GM12801 (cell line): ENCODE data around the gene SIX2.
A peak's percentile ranks its signal among the peaks of the same experiment; 100 is the strongest.

ENCODE experiments used
- CTCF ChIP-seq: IDR thresholded peaks from one replicate; pipeline ENCODE4 v1.5.1; 2011; ENCODE audit warnings: control low read depth; ENCODE audit not compliant: insufficient read length; ENCODE audit errors: extremely low read depth

The SIX2 gene

GRCh38 chr2:44999540-44999939 is 9.7 kb downstream of the SIX2 start:
- no peak for TF ChIP-seq CTCF

- no peak for TF ChIP-seq CTCF
These were observed 11.3 kb downstream of the SIX2 start for GRCh38 chr2:44997963-44998362.

GRCh38 chr2:44996356-44996755 is 12.9 kb downstream of the SIX2 start:
- no peak for TF ChIP-seq CTCF

- no peak for TF ChIP-seq CTCF
These were observed 14.9 kb downstream of the SIX2 start for GRCh38 chr2:44994377-44994776.

GRCh38 chr2:44989176-44989575 is 20.1 kb downstream of the SIX2 start:
- TF ChIP-seq CTCF = no peak

GRCh38 chr2:44983836-44984604 is 25.2 kb downstream of the SIX2 start:
- TF ChIP-seq CTCF = no peak

- peak; percentile 40 for TF ChIP-seq CTCF
These were observed 27.5 kb downstream of the SIX2 start for GRCh38 chr2:44981714-44982108.
